ENCODE data around the gene JAKMIP1. TPM values are rescaled to one million over a fixed set of nuclear protein-coding genes. Genes with fewer than 3 reads are reported as not detected.

JAKMIP1 gene
- total and polyA plus RNA-seq, 9 donors = 0.33 to 1.00 (median 0.56) TPM; not detected in 1

GRCh38 chr4:6011271-6011671, 189.1 kb downstream of the JAKMIP1 start:
- Histone ChIP-seq H3K4me1 (ENCODE audit: insufficient read depth) (peaks cover 4% of the 10 kb centered on the region), H3K36me3 (no peaks in the 10 kb centered on the region), H3K27ac (no peak overlapping the region), H3K9me3 (no peaks in the 10 kb centered on the region), H3K27me3 (no peaks in the 10 kb centered on the region), H3K4me3 (no peak overlapping the region)
- intact Hi-C loops (cut with DNase I) = no loop called here
- TF ChIP-seq POLR2A (IDR thresholded peaks at IDR 0.05) = no peak
- no peak for TF ChIP-seq CTCF (IDR thresholded peaks at IDR 0.05)
- no peak for TF ChIP-seq EP300 (IDR thresholded peaks at IDR 0.05)
- no peak for DNase-seq
- WGBS, 3 donors = 30 to 44% (median 39%) methylated on average over 11 to 12 of the region's 12 CpGs

GRCh38 chr4:6010789-6011188, 189.6 kb downstream of the JAKMIP1 start:
- H3K27ac ChIP-seq = no peak overlapping the region
- no peaks in the 10 kb centered on the region for H3K27me3 ChIP-seq
- WGBS, 3 donors = 63 to 82% (median 82%) methylated on average over 3 of the region's 3 CpGs
- no peaks in the 10 kb centered on the region for H3K36me3 ChIP-seq
- H3K9me3 ChIP-seq = no peaks in the 10 kb centered on the region
- intact Hi-C loops (cut with DNase I) = no loop called here
- H3K4me3 ChIP-seq = no peak overlapping the region
- peaks cover 4% of the 10 kb centered on the region for H3K4me1 ChIP-seq (ENCODE audit: insufficient read depth)
- TF ChIP-seq EP300 (IDR thresholded peaks at IDR 0.05) = no peak
- TF ChIP-seq POLR2A (IDR thresholded peaks at IDR 0.05) = no peak
- TF ChIP-seq CTCF (IDR thresholded peaks at IDR 0.05) = no peak
- DNase-seq = no peak

GRCh38 chr4:6009452-6009851, 190.9 kb downstream of the JAKMIP1 start:
- intact Hi-C loops (cut with DNase I) = no loop called here
- no peaks in the 10 kb centered on the region for H3K9me3 ChIP-seq
- no peak overlapping the region for H3K27ac ChIP-seq
- H3K4me1 ChIP-seq (ENCODE audit: insufficient read depth) = peaks cover 4% of the 10 kb centered on the region
- no peak overlapping the region for H3K4me3 ChIP-seq
- H3K27me3 ChIP-seq = no peaks in the 10 kb centered on the region
- no peaks in the 10 kb centered on the region for H3K36me3 ChIP-seq
- TF ChIP-seq CTCF (IDR thresholded peaks at IDR 0.05) (no peak), POLR2A (IDR thresholded peaks at IDR 0.05) (no peak), EP300 (IDR thresholded peaks at IDR 0.05) (no peak)
- DNase-seq = no peak
- 34 to 55% (median 48%) methylated on average over 8 of the region's 8 CpGs for WGBS, 3 donors

- WGBS, 3 donors = 63 to 78% (median 73%) methylated on average over 19 of the region's 19 CpGs
- no peaks in the 10 kb centered on the region for H3K27me3 ChIP-seq
Measured at GRCh38 chr4:6008766-6009385, 191.5 kb downstream of the JAKMIP1 start.

More at GRCh38 chr4:6008766-6009385, 191.5 kb downstream of the JAKMIP1 start:
- no peak overlapping the region for H3K4me3 ChIP-seq
- intact Hi-C loops (cut with DNase I) = no loop called here
- H3K9me3 ChIP-seq = no peaks in the 10 kb centered on the region
- no peak for TF ChIP-seq POLR2A (IDR thresholded peaks at IDR 0.05)
- TF ChIP-seq EP300 (IDR thresholded peaks at IDR 0.05) = no peak
- no peak for TF ChIP-seq CTCF (IDR thresholded peaks at IDR 0.05)
- no peaks in the 10 kb centered on the region for H3K36me3 ChIP-seq
- H3K27ac ChIP-seq = no peak overlapping the region
- H3K4me1 ChIP-seq (ENCODE audit: insufficient read depth) = peaks cover 4% of the 10 kb centered on the region
- no peak for DNase-seq
